Keratinocyte (primary cell): ENCODE measurements around the gene PLPP4.

Experiments used
- CTCF ChIP-seq, 3 experiments: IDR thresholded peaks in 1 of 3; conservative IDR thresholded peaks in 1 of 3; optimal IDR thresholded peaks in 1 of 3; 2 replicates in 2 of 3; 3 replicates in 1 of 3; pipeline versions ENCODE3 to v1.5.1; 2011; ENCODE audit warnings: low read length in 3 of 3, mild to moderate bottlenecking in 3 of 3, moderate library complexity in 2 of 3, control low read depth in 1 of 3, inconsistent platforms in 1 of 3; ENCODE audit not compliant: insufficient read depth in 2 of 3; ENCODE audit errors: extremely low read depth in 1 of 3
- EZH2 ChIP-seq: IDR thresholded peaks from one replicate; pipeline ENCODE4 v1.6.1; 2012; ENCODE audit warnings: inconsistent platforms, mild to moderate bottlenecking, low read length, moderate library complexity

GRCh38 chr10:120538091-120538490 is 81.1 kb downstream of the PLPP4 start:
- TF ChIP-seq CTCF (optimal IDR thresholded peaks at IDR 0.05 in 1 of 3, IDR thresholded peaks at IDR 0.05 in 1 of 3, conservative IDR thresholded peaks at IDR 0.05 in 1 of 3; ENCODE audit: extremely low read depth in 1 of 3, insufficient read depth in 2 of 3, low read length in 3 of 3) (no peak), EZH2 (no peak)
